A549 (cell line): ENCODE measurements around the gene ANO9.

Source experiments
- BCL3 ChIP-seq: fragments of >200 bp; sonication (Bioruptor Twin); formaldehyde crosslinking; IDR thresholded peaks from 3 replicates; pipeline ENCODE4 v1.6.1; 2016
- POLR2A ChIP-seq: IDR thresholded peaks from 2 replicates; pipeline ENCODE4 v1.6.1; 2012; ENCODE audit warnings: mild to moderate bottlenecking, low read length

GRCh38 chr11:441418-442274 lies at the start of gene ANO9:
- TF ChIP-seq BCL3 (no peak), POLR2A (no peak)
